Stomach smooth muscle (tissue), 2 donors: ENCODE results near the gene LCE1F.

Experiments used
- H3K27ac ChIP-seq: one replicate; pipeline ENCODE4 v1.7.0; 2013; ENCODE audit warnings: mild to moderate bottlenecking, low read length, inconsistent platforms
- H3K27me3 ChIP-seq, 2 donors: one replicate each; pipeline ENCODE4 v1.7.0; 2013; ENCODE audit warnings: low read length in 2 of 2; ENCODE audit not compliant: insufficient read depth in 2 of 2, control insufficient read depth in 1 of 2
- H3K36me3 ChIP-seq, 2 donors: one replicate each; pipeline ENCODE4 v1.7.0; 2013; ENCODE audit warnings: low read length in 2 of 2; ENCODE audit not compliant: control insufficient read depth in 2 of 2, insufficient read depth in 2 of 2
- H3K4me1 ChIP-seq: one replicate; pipeline ENCODE4 v1.7.0; 2013; ENCODE audit warnings: low read length; ENCODE audit not compliant: control insufficient read depth, insufficient read depth
- H3K4me3 ChIP-seq, 2 donors: one replicate each; pipeline ENCODE4 v1.7.0; 2013; ENCODE audit warnings: low read length in 2 of 2
- H3K9ac ChIP-seq, 2 donors: one replicate each; pipeline ENCODE4 v1.7.0; 2013; ENCODE audit warnings: low read length in 2 of 2, mild to moderate bottlenecking in 1 of 2
- H3K9me3 ChIP-seq, 2 donors: one replicate each; pipeline ENCODE4 v1.7.0; 2013; ENCODE audit warnings: low read length in 2 of 2; ENCODE audit not compliant: control insufficient read depth in 2 of 2
- donor health status: healthy.
- donor health status: Pancreatic carcinoma.

The LCE1F gene

DNA sequence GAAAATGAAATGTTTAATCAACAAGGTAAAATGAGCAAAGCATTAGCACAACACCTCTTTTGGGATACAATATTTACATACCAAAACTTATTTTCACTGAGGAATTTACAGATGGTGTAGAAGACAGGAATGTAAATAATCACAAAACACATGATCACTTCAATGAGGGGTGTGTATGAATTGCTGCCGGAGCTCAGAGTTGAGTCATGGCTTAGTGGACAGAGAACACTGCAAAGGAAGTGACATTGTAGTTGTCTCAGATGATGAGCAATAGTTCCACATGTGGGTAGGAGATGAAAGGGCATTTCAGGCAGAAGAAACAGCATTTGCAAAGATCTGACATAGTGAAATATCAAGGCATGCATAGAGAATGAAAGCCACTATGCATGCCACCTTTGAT lies 22.7 kb upstream of the LCE1F start:
- H3K9ac ChIP-seq: no peak overlapping the region
- no peak overlapping the region for H3K4me3 ChIP-seq
- no peaks in the 10 kb centered on the region for H3K9me3 ChIP-seq
- H3K27me3 ChIP-seq: no peaks in the 10 kb centered on the region
- H3K4me1 ChIP-seq: no peaks in the 10 kb centered on the region
- no peaks in the 10 kb centered on the region for H3K36me3 ChIP-seq
- no peak overlapping the region for H3K27ac ChIP-seq

DNA sequence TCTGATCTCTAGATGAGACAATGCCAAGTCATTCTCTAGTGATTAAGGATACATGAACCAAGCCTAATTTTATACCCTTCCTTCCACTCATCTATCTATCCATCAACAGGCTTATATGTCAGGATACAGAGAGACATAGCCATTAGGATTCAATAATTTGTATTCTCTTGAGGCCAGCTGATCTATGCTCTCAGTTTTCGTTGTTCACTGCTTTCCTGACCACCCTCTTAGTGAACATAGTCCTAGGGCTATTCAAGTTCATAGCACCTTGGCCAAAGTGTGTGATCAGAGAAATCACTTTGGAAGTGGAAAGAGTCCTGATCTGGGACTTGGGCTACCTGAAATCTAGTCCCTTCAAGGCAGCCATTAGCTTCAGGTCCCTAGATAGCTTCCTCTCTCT lies 21.4 kb upstream of the LCE1F start:
- Histone ChIP-seq H3K27me3 (no peaks in the 10 kb centered on the region), H3K36me3 (no peaks in the 10 kb centered on the region), H3K9ac (no peak overlapping the region), H3K4me1 (no peaks in the 10 kb centered on the region), H3K4me3 (no peak overlapping the region), H3K9me3 (no peaks in the 10 kb centered on the region), H3K27ac (no peak overlapping the region)

DNA sequence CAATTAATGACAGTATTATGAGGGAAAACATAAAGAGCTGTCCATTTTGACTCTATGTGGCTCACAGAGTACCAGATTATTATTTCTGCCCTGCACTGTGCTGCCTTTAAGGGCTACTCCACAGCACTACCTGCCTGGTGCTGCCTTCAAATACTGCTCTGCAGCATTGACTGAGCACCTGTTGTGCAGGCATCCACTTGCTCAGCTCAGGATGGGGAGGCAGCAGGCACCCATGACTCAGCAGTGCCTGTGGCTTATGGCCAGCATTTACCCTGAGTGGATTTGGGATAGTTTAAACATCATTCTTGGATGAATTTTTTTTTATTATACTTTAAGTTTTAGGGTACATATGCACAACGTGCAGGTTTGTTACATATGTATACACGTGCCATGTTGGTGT lies 18.1 kb upstream of the LCE1F start:
- Histone ChIP-seq H3K4me1 (no peaks in the 10 kb centered on the region), H3K36me3 (no peaks in the 10 kb centered on the region), H3K9ac (no peak overlapping the region), H3K27ac (no peak overlapping the region), H3K4me3 (no peak overlapping the region), H3K27me3 (no peaks in the 10 kb centered on the region), H3K9me3 (no peaks in the 10 kb centered on the region)

DNA sequence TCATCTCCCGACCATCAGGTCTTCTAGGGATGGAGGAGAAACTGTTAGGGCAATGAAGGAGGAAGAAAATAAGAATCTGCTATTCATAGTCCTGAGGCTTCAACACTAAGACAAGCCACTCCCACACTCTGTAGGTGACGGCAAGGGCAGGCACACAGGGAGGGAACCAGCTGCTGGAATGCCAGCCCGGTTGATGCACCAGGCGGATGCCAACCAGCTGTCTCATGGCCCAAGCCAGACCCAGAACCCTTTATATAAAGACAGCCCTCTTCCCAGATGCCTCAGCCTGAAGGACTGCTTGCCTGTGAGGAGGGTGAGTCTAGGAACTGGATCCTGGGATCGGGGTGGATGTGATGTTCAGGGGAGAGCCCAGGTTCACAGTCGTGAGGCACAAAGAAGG lies 17.2 kb upstream of the LCE1F start, which contains the start of gene KPRP:
Gene KPRP, plus strand, starts transcription at position 279 of the 400 bp plus-strand sequence. CDS start 1,564 bp downstream, outside the sequence.
- Histone ChIP-seq H3K4me1 (no peaks in the 10 kb centered on the region), H3K9ac (no peak within 1 kb of the TSS), H3K4me3 (no peak within 1 kb of the TSS), H3K36me3 (no peaks in the 10 kb centered on the region), H3K27ac (no peak within 1 kb of the TSS), H3K9me3 (no peaks in the 10 kb centered on the region), H3K27me3 (no peaks in the 10 kb centered on the region)

DNA sequence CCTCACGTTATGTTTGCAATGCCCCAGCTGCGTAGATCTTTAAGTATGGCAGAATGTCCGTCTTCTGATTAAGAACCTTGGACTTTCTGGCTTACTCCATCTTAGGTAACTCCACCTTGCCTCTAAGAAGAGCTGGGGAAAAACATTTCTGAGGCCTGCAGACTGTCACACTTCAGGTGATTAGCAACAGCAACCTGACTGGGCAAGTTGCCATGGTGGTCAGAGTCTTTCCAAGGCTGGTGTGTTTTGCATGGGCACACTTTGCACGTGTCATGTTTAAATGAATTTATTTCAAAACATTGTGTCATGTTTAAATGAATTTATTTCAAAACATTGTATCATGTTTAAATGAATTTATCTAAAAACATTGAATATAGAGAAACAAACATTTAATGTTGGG lies 16.3 kb upstream of the LCE1F start:
- Histone ChIP-seq H3K36me3 (no peaks in the 10 kb centered on the region), H3K4me3 (no peak overlapping the region), H3K9me3 (no peaks in the 10 kb centered on the region), H3K9ac (no peak overlapping the region), H3K27ac (no peak overlapping the region), H3K4me1 (no peaks in the 10 kb centered on the region), H3K27me3 (no peaks in the 10 kb centered on the region)

DNA sequence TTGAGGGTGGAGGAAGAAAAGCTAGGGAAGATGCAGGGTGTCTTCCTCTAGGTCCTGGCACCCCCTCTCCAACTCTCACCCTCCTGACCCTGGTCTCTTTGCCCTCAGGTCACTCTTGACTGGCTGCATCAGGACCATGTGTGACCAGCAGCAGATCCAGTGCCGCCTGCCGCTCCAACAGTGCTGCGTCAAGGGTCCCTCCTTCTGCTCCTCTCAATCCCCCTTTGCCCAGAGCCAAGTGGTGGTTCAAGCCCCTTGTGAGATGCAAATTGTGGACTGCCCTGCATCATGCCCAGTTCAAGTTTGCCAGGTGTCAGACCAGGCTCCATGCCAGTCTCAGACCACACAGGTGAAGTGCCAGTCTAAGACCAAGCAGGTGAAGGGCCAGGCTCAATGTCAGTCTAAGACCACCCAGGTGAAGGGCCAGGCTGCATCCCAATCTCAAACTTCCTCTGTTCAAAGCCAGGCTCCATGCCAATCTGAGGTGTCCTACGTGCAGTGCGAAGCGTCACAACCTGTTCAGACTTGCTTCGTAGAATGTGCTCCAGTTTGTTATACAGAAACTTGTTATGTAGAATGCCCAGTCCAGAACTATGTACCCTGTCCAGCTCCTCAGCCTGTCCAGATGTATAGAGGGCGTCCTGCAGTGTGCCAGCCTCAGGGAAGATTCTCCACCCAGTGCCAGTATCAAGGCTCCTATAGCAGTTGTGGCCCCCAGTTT lies 15.3 kb upstream of the LCE1F start:
- no peak overlapping the region for H3K27ac ChIP-seq
- no peaks in the 10 kb centered on the region for H3K27me3 ChIP-seq
- no peak overlapping the region for H3K4me3 ChIP-seq
- no peaks in the 10 kb centered on the region for H3K9me3 ChIP-seq
- H3K9ac ChIP-seq: no peak overlapping the region
- no peaks in the 10 kb centered on the region for H3K36me3 ChIP-seq
- no peaks in the 10 kb centered on the region for H3K4me1 ChIP-seq

DNA sequence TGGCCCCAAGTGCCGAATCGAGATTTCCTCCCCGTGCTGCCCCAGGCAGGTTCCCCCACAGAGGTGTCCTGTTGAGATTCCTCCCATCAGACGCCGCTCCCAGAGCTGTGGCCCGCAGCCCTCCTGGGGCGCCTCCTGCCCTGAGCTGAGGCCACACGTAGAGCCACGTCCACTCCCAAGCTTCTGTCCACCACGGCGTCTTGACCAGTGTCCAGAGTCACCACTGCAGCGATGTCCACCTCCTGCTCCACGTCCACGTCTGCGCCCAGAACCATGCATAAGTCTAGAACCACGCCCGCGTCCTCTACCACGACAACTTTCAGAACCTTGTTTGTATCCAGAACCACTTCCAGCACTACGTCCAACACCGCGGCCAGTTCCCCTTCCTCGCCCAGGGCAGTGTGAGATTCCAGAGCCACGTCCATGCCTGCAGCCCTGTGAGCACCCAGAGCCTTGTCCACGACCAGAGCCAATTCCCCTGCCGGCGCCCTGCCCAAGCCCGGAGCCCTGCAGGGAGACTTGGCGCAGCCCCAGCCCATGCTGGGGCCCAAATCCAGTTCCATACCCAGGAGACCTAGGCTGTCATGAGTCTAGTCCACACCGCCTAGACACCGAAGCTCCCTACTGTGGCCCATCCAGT lies 14.3 kb upstream of the LCE1F start:
- no peaks in the 10 kb centered on the region for H3K4me1 ChIP-seq
- H3K4me3 ChIP-seq: no peak overlapping the region
- H3K9ac ChIP-seq: no peak overlapping the region
- H3K36me3 ChIP-seq: no peaks in the 10 kb centered on the region
- H3K27me3 ChIP-seq: no peaks in the 10 kb centered on the region
- no peaks in the 10 kb centered on the region for H3K9me3 ChIP-seq
- no peak overlapping the region for H3K27ac ChIP-seq

DNA sequence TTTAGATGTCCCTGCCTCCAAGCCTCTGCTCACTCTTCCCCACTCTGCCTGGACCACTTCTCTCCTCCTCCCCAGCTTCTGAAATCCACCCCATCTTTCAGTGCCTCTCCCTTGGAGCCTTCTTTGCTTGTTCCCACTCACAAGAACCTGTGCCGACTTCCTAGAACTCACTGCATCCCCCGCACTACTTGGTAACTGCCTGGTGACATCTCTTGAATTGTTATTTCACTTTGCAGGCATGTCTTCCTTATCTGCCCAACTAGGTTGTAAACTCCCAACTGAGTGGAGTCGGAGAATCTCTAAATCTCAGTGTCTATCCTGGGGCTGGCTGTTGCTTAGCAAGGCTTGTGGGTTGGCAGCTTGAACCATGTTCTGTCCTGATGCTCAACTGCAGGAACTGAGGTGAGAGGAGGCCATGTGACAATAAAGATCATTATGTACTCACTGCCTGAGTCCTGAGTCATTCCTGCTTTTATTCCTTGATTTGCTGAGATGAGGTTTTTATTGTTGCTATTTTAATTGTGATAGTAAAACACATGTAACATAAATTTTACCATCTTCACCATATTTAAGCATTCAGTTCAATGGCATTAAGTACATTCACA lies 13.2 kb upstream of the LCE1F start:
- Histone ChIP-seq H3K9me3 (peaks cover 0 to 2% of the 10 kb centered on the region in 2 donors), H3K27ac (no peak overlapping the region), H3K4me1 (no peaks in the 10 kb centered on the region), H3K9ac (no peak overlapping the region), H3K4me3 (no peak overlapping the region), H3K36me3 (no peaks in the 10 kb centered on the region), H3K27me3 (no peaks in the 10 kb centered on the region)

DNA sequence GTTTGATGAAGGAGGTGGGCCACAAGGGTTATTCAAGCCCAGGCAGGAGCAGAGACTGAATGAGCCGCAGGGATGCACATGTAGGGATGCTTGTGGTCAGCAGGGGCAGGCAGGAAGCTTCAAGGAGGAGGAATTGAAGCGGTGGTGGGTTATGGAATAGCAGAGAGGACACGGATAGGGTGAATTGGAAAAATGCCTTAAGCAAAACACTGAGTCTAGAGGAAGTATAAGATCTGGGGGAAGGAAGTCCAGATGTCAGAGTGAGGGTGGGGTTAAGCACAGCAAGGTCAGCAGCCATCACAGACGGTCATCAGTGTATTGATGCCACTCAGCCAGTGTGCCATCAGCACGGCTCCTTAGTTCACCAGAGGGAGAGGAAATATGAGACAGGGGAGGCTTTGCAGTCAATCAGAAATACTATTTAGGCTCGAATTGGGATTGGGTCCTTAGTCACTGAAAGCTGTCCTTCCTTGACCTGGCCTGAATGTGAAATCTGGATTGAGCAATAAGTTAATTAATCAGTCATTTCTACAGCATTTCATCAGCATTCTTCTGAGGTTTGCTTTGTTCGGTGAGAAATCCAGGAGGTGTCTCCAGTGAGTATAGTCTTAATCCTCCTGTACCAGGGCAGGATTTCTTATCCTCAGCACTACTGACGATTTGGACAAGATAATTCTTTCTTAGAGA lies 6.0 kb upstream of the LCE1F start:
- Histone ChIP-seq H3K9me3 (peaks cover 0 to 3% of the 10 kb centered on the region in 2 donors), H3K27ac (no peak overlapping the region)

DNA sequence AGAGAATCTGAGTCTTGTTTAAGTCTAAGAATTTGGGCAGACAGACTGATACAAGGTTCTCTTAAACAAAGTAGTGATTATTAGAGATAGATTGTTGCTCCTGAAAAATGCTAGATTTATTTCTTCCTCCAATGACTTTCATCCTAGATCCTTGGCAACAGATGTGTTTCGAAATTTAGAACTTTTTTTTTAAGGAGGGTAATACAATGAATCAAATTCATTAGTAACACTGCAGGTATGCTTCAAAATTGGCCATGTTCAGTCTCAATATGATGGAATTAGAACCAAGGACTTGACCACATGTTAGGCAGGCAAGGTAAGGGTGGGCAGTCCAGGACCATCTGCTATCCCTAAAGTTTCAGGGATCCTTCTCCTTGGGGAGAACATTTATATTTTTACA lies 4.5 kb upstream of the LCE1F start:
- peaks cover 0 to 3% of the 10 kb centered on the region in 2 donors for H3K9me3 ChIP-seq

More for the DNA sequence above, 6.0 kb upstream of the LCE1F start:
- Histone ChIP-seq H3K36me3 (no peaks in the 10 kb centered on the region), H3K4me1 (no peaks in the 10 kb centered on the region), H3K27me3 (no peaks in the 10 kb centered on the region), H3K9ac (no peak overlapping the region), H3K4me3 (no peak overlapping the region)

More for the DNA sequence above, 4.5 kb upstream of the LCE1F start:
- no peaks in the 10 kb centered on the region for H3K4me1 ChIP-seq
- no peaks in the 10 kb centered on the region for H3K36me3 ChIP-seq
- no peak overlapping the region for H3K27ac ChIP-seq
- H3K27me3 ChIP-seq: no peaks in the 10 kb centered on the region
- no peak overlapping the region for H3K9ac ChIP-seq
- no peak overlapping the region for H3K4me3 ChIP-seq
